ENCODE measurements around the gene ADD3. TPM values are rescaled to one million over a fixed set of nuclear protein-coding genes. Genes with fewer than 3 reads are reported as not detected.
A peak's percentile ranks its signal among the peaks of the same experiment; 100 is the strongest.

Gene ADD3
- total RNA-seq, 1 experiment from 2014 or later: 86.7 TPM

DNA sequence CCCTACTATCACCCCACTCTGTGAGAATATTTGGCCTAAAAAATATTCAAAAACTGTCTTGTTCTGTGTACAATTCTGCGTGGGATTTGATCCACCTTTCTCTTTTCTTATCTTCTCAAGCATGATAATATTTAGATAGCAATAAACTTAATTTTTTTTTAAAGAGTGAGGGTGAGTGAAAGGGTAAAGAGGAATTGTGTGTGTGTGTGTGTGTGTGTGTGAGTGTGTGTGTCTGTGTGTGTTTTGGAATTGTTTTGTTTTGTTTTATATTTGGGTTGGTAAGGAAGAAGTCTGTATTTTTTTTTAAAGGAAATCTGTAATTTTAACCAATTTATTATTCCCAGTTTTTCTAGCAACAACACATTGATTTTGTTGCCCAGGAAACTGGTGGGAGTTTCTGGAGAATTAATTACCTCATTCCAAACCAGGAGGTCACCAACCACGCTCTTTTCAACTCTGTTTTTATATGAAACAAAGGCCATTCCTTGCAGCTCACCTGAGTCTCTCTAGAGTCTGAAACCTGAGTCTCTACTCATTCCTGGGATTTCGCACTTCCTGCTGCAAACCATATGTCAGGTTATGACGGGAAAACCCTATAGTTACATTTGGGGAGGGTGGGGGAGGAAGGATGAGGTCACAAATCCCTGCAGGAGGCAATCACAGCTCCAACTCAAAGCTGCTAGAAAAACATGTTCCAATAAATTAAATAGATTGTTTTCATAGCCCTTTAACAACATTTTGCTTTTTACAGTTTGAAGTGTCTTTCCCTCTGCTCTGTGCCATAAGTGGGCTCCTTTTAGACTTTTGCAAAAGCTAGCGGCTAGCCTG is 46.4 kb upstream of the ADD3 start:
- DNase-seq (ENCODE audit: low spot score): no peak
- CTCF ChIA-PET: interaction anchor here (0.8 to 2.1 kb wide), 3 partner anchors 17 to 77 kb away, joined by 4 to 14 read pairs (median 13); no protein-coding TSS in a partner anchor
- POLR2A ChIA-PET: interaction anchor here (1.3 kb wide), 1 partner anchor 26 kb away, joined by 3 read pairs; no protein-coding TSS in a partner anchor
- TF ChIP-seq PRRX2 (CRISPR knock-in tag; IDR thresholded peaks at IDR 0.05) (no peak), GTF2I (CRISPR knock-in tag; conservative IDR thresholded peaks at IDR 0.05) (no peak), TEAD4 (CRISPR knock-in tag; IDR thresholded peaks at IDR 0.05) (no peak), CREM (CRISPR knock-in tag; IDR thresholded peaks at IDR 0.05) (no peak), KAT7 (CRISPR knock-in tag; IDR thresholded peaks at IDR 0.05; ENCODE audit: borderline replicate concordance) (no peak), GRHL2 (CRISPR knock-in tag; IDR thresholded peaks at IDR 0.05; ENCODE audit: insufficient replicate concordance, severe bottlenecking) (no peak), RELA (CRISPR knock-in tag; IDR thresholded peaks at IDR 0.05; ENCODE audit: borderline replicate concordance) (no peak), SMAD3 (CRISPR knock-in tag; IDR thresholded peaks at IDR 0.05; ENCODE audit: borderline replicate concordance) (no peak)
- TF ChIP-seq, protein P1, sequence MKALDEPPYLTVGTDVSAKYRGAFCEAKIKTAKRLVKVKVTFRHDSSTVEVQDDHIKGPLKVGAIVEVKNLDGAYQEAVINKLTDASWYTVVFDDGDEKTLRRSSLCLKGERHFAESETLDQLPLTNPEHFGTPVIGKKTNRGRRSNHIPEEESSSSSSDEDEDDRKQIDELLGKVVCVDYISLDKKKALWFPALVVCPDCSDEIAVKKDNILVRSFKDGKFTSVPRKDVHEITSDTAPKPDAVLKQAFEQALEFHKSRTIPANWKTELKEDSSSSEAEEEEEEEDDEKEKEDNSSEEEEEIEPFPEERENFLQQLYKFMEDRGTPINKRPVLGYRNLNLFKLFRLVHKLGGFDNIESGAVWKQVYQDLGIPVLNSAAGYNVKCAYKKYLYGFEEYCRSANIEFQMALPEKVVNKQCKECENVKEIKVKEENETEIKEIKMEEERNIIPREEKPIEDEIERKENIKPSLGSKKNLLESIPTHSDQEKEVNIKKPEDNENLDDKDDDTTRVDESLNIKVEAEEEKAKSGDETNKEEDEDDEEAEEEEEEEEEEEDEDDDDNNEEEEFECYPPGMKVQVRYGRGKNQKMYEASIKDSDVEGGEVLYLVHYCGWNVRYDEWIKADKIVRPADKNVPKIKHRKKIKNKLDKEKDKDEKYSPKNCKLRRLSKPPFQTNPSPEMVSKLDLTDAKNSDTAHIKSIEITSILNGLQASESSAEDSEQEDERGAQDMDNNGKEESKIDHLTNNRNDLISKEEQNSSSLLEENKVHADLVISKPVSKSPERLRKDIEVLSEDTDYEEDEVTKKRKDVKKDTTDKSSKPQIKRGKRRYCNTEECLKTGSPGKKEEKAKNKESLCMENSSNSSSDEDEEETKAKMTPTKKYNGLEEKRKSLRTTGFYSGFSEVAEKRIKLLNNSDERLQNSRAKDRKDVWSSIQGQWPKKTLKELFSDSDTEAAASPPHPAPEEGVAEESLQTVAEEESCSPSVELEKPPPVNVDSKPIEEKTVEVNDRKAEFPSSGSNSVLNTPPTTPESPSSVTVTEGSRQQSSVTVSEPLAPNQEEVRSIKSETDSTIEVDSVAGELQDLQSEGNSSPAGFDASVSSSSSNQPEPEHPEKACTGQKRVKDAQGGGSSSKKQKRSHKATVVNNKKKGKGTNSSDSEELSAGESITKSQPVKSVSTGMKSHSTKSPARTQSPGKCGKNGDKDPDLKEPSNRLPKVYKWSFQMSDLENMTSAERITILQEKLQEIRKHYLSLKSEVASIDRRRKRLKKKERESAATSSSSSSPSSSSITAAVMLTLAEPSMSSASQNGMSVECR (CRISPR knock-in tag; IDR thresholded peaks at IDR 0.05; ENCODE audit: borderline replicate concordance): no peak
- TF ChIP-seq, protein P2, sequence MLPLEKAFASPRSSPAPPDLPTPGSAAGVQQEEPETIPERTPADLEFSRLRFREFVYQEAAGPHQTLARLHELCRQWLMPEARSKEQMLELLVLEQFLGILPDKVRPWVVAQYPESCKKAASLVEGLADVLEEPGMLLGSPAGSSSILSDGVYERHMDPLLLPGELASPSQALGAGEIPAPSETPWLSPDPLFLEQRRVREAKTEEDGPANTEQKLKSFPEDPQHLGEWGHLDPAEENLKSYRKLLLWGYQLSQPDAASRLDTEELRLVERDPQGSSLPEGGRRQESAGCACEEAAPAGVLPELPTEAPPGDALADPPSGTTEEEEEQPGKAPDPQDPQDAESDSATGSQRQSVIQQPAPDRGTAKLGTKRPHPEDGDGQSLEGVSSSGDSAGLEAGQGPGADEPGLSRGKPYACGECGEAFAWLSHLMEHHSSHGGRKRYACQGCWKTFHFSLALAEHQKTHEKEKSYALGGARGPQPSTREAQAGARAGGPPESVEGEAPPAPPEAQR (CRISPR knock-in tag; IDR thresholded peaks at IDR 0.05): no peak
- TF ChIP-seq, protein P3, sequence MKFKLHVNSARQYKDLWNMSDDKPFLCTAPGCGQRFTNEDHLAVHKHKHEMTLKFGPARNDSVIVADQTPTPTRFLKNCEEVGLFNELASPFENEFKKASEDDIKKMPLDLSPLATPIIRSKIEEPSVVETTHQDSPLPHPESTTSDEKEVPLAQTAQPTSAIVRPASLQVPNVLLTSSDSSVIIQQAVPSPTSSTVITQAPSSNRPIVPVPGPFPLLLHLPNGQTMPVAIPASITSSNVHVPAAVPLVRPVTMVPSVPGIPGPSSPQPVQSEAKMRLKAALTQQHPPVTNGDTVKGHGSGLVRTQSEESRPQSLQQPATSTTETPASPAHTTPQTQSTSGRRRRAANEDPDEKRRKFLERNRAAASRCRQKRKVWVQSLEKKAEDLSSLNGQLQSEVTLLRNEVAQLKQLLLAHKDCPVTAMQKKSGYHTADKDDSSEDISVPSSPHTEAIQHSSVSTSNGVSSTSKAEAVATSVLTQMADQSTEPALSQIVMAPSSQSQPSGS (CRISPR knock-in tag; IDR thresholded peaks at IDR 0.05; ENCODE audit: borderline replicate concordance, low read depth): no peak
- TF ChIP-seq, protein P4, sequence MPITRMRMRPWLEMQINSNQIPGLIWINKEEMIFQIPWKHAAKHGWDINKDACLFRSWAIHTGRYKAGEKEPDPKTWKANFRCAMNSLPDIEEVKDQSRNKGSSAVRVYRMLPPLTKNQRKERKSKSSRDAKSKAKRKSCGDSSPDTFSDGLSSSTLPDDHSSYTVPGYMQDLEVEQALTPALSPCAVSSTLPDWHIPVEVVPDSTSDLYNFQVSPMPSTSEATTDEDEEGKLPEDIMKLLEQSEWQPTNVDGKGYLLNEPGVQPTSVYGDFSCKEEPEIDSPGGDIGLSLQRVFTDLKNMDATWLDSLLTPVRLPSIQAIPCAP (CRISPR knock-in tag; IDR thresholded peaks at IDR 0.05): no peak
- Mint-ChIP-seq H3K36me3 (no peaks in the 10 kb centered on the region), H3K27me3 (ENCODE audit: low read depth) (no peaks in the 10 kb centered on the region), H3K9me3 (0 out of 2 replicates have a peak, but pooled peaks cover 3% of the 10 kb centered on the region), H3K4me1 (peaks cover 46% of the 10 kb centered on the region), H3K27ac (peak overlapping the region; percentile 78), H3K4me3 (peak overlapping the region; percentile 39)
- peak; percentile 35 for ATAC-seq

DNA sequence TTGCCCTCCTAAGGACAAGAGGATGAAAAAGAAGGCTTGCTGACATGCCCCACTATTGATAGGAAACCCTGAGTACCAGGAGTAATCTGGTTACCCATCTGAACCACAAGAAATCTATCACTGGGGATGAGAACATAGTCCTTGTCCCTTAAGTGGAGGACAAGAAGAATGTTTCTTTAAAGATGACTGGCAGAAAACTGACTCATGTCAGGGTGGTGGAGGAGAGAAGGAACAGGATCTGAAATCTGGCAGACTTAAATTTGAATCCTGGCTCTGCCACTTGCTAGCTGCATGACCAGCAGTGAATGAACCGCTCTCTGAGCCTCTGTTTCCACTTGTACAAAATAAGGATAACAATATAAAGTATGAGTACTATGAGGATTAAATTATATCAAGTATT is 45.5 kb upstream of the ADD3 start:
- CTCF ChIA-PET: interaction anchor here (2.1 kb wide), 1 partner anchor 78 kb away, joined by 13 read pairs; no protein-coding TSS in a partner anchor
- TF ChIP-seq GRHL2 (CRISPR knock-in tag; IDR thresholded peaks at IDR 0.05; ENCODE audit: insufficient replicate concordance, severe bottlenecking): no peak
- DNase-seq (ENCODE audit: low spot score) (no peak), ATAC-seq (no peak)
- Mint-ChIP-seq H3K9me3 (no peaks in the 10 kb centered on the region), H3K27me3 (ENCODE audit: low read depth) (no peaks in the 10 kb centered on the region), H3K4me1 (peaks cover 49% of the 10 kb centered on the region), H3K4me3 (no peak overlapping the region), H3K27ac (peak overlapping the region; percentile 62; the same call in 1 of the 2 replicates), H3K36me3 (no peaks in the 10 kb centered on the region)
- POLR2A ChIA-PET: interaction anchor here (1.3 kb wide), 1 partner anchor 27 kb away, joined by 3 read pairs; no protein-coding TSS in a partner anchor

Data from WTC11 (cell line).